Naive B cell (primary cell): ENCODE data around the gene PRLHR. TPM values are rescaled to one million over a fixed set of nuclear protein-coding genes. Genes with fewer than 3 reads are reported as not detected.
A peak's percentile ranks its signal among the peaks of the same experiment; 100 is the strongest.

Experiments used
- ATAC-seq, 2 donors: fragments of 150-1000 bp; cut with Tn5 transposase; 2 replicates each; pipeline ENCODE4 v1.10.0; 2021; ENCODE audit warnings: low read depth in 2 of 2, mild to moderate bottlenecking in 2 of 2, moderate library complexity in 2 of 2
- DNase-seq: peaks from one replicate; pipeline ENCODE4 v3.0.0; 2022
- H3K27ac Mint-ChIP-seq, 6 donors: one replicate each; pipeline ENCODE4 v1.8.0; 2020 to 2022; ENCODE audit warnings: mild to moderate bottlenecking in 6 of 6, mixed read lengths in 6 of 6, moderate library complexity in 5 of 6, inconsistent platforms in 2 of 6
- H3K27me3 Mint-ChIP-seq, 3 donors: one replicate each; pipeline ENCODE4 v1.8.0; 2021 to 2022; ENCODE audit warnings: mixed read lengths in 3 of 3, mild to moderate bottlenecking in 1 of 3
- H3K36me3 Mint-ChIP-seq, 2 donors: one replicate each; pipeline ENCODE4 v1.8.0; 2020 to 2022; ENCODE audit warnings: mixed read lengths in 2 of 2, inconsistent platforms in 1 of 2, mild to moderate bottlenecking in 1 of 2
- H3K4me1 Mint-ChIP-seq, 3 donors: one replicate each; pipeline ENCODE4 v1.8.0; 2020 to 2022; ENCODE audit warnings: mixed read lengths in 3 of 3, inconsistent platforms in 1 of 3, mild to moderate bottlenecking in 1 of 3, moderate library complexity in 1 of 3
- H3K4me3 Mint-ChIP-seq, 8 donors: one replicate each; pipeline ENCODE4 v1.8.0; 2020 to 2022; ENCODE audit warnings: mild to moderate bottlenecking in 8 of 8, mixed read lengths in 8 of 8, moderate library complexity in 8 of 8, inconsistent platforms in 2 of 8
- H3K9me3 Mint-ChIP-seq, 7 donors: one replicate each; pipeline ENCODE4 v1.8.0; 2020 to 2022; ENCODE audit warnings: mixed read lengths in 7 of 7, mild to moderate bottlenecking in 5 of 7, inconsistent platforms in 2 of 7, moderate library complexity in 1 of 7
- polyA plus RNA-seq, 6 donors: library from polyadenylated mRNA; unstranded; fragments of 300-500 nt; fragmentation: Illumina TruSeq; gene quantifications; one replicate each; pipeline ENCODE4 v1.2.3, GENCODE V29; 2021; ENCODE audit warnings: low read depth in 6 of 6

The PRLHR gene
- polyA plus RNA-seq, 6 donors from 2014 or later = not detected

- H3K36me3 Mint-ChIP-seq = no peaks in the 10 kb centered on the region
- no peaks in the 10 kb centered on the region for H3K4me1 Mint-ChIP-seq
- no peak overlapping the region for H3K4me3 Mint-ChIP-seq
- H3K27me3 Mint-ChIP-seq = peaks cover 19 to 27% (median 24%) of the 10 kb centered on the region in 3 donors
- H3K9me3 Mint-ChIP-seq = peaks cover 0 to 17% (median 11%) of the 10 kb centered on the region in 7 donors
- DNase-seq (no peak), ATAC-seq (no peak)
- no peak overlapping the region for H3K27ac Mint-ChIP-seq
These were observed 12.4 kb upstream of the PRLHR start for GRCh38 chr10:118607768-118608354.

- Mint-ChIP-seq H3K36me3 (no peaks in the 10 kb centered on the region), H3K9me3 (peaks cover 0 to 17% (median 11%) of the 10 kb centered on the region in 7 donors), H3K4me3 (no peak overlapping the region), H3K27ac (no peak overlapping the region), H3K27me3 (peaks cover 17 to 38% (median 28%) of the 10 kb centered on the region in 3 donors), H3K4me1 (no peaks in the 10 kb centered on the region)
- DNase-seq = no peak
- ATAC-seq = no peak
These were observed 10.2 kb upstream of the PRLHR start for GRCh38 chr10:118605694-118606093.

- peak overlapping the region in 1 of 6 donors; percentile 53 for H3K27ac Mint-ChIP-seq
- peaks cover 0 to 23% (median 12%) of the 10 kb centered on the region in 7 donors for H3K9me3 Mint-ChIP-seq
- peak overlapping the region in 3 of 8 donors; percentile 18 to 59 (median 49) for H3K4me3 Mint-ChIP-seq
These were observed 1.1 kb upstream of the PRLHR start for GRCh38 chr10:118596426-118597124.

GRCh38 chr10:118595064-118595420 is 406 bp downstream of the PRLHR start:
- Mint-ChIP-seq H3K36me3 (peaks cover 0 to 10% of the 10 kb centered on the region in 2 donors), H3K9me3 (peaks cover 0 to 23% (median 11%) of the 10 kb centered on the region in 7 donors), H3K4me3 (peak overlapping the region in 1 of 8 donors; percentile 70), H3K4me1 (peaks cover 6 to 17% (median 15%) of the 10 kb centered on the region in 3 donors), H3K27me3 (peaks cover 65 to 78% (median 78%) of the 10 kb centered on the region in 3 donors), H3K27ac (no peak overlapping the region)
- ATAC-seq (no peak), DNase-seq (no peak)

More at GRCh38 chr10:118596426-118597124, 1.1 kb upstream of the PRLHR start:
- peaks cover 6 to 17% (median 15%) of the 10 kb centered on the region in 3 donors for H3K4me1 Mint-ChIP-seq
- ATAC-seq (no peak), DNase-seq (no peak)
- H3K27me3 Mint-ChIP-seq = peaks cover 64 to 93% (median 78%) of the 10 kb centered on the region in 3 donors
- peaks cover 0 to 10% of the 10 kb centered on the region in 2 donors for H3K36me3 Mint-ChIP-seq

- Mint-ChIP-seq H3K27me3 (peaks cover 67 to 74% (median 73%) of the 10 kb centered on the region in 3 donors), H3K9me3 (peaks cover 0 to 23% (median 10%) of the 10 kb centered on the region in 7 donors), H3K4me1 (peaks cover 6 to 17% (median 15%) of the 10 kb centered on the region in 3 donors), H3K36me3 (peaks cover 0 to 10% of the 10 kb centered on the region in 2 donors), H3K27ac (no peak overlapping the region), H3K4me3 (no peak overlapping the region)
- DNase-seq (no peak), ATAC-seq (no peak)
These were observed 920 bp downstream of the PRLHR start for GRCh38 chr10:118594392-118595063.

GRCh38 chr10:118592675-118593330 is 2.6 kb downstream of the PRLHR start:
- no peak for DNase-seq
- H3K9me3 Mint-ChIP-seq = peaks cover 0 to 23% (median 10%) of the 10 kb centered on the region in 7 donors
- peaks cover 6 to 17% (median 15%) of the 10 kb centered on the region in 3 donors for H3K4me1 Mint-ChIP-seq
- ATAC-seq = no peak
- H3K27ac Mint-ChIP-seq = no peak overlapping the region
- no peak overlapping the region for H3K4me3 Mint-ChIP-seq
- peaks cover 50 to 74% (median 66%) of the 10 kb centered on the region in 3 donors for H3K27me3 Mint-ChIP-seq
- H3K36me3 Mint-ChIP-seq = peaks cover 0 to 10% of the 10 kb centered on the region in 2 donors

GRCh38 chr10:118590334-118590733 is 5.1 kb downstream of the PRLHR start:
- Mint-ChIP-seq H3K9me3 (peaks cover 0 to 10% (median 7%) of the 10 kb centered on the region in 7 donors), H3K27ac (no peak overlapping the region), H3K4me1 (peaks cover 0 to 6% (median under 1%) of the 10 kb centered on the region in 3 donors), H3K36me3 (peaks cover 0 to 4% of the 10 kb centered on the region in 2 donors), H3K27me3 (peaks cover 36 to 71% (median 62%) of the 10 kb centered on the region in 3 donors), H3K4me3 (no peak overlapping the region)
- DNase-seq (no peak), ATAC-seq (no peak)

- H3K9me3 Mint-ChIP-seq = peaks cover 0 to 7% (median 0%) of the 10 kb centered on the region in 7 donors
- H3K27me3 Mint-ChIP-seq = peaks cover 25 to 54% (median 43%) of the 10 kb centered on the region in 3 donors
- DNase-seq (no peak), ATAC-seq (no peak)
- H3K27ac Mint-ChIP-seq = peak overlapping the region in 1 of 6 donors; percentile 16
- H3K4me1 Mint-ChIP-seq = no peaks in the 10 kb centered on the region
- no peak overlapping the region for H3K4me3 Mint-ChIP-seq
- H3K36me3 Mint-ChIP-seq = no peaks in the 10 kb centered on the region
These were observed 7.4 kb downstream of the PRLHR start for GRCh38 chr10:118587881-118588651.

- no peaks in the 10 kb centered on the region for H3K4me1 Mint-ChIP-seq
- peaks cover 20 to 42% (median 32%) of the 10 kb centered on the region in 3 donors for H3K27me3 Mint-ChIP-seq
- H3K27ac Mint-ChIP-seq = no peak overlapping the region
- DNase-seq (no peak), ATAC-seq (no peak)
- H3K9me3 Mint-ChIP-seq = peaks cover 0 to 2% (median 0%) of the 10 kb centered on the region in 7 donors
- no peaks in the 10 kb centered on the region for H3K36me3 Mint-ChIP-seq
- no peak overlapping the region for H3K4me3 Mint-ChIP-seq
These were observed 8.5 kb downstream of the PRLHR start for GRCh38 chr10:118586911-118587310.

GRCh38 chr10:118585794-118586193 is 9.7 kb downstream of the PRLHR start:
- no peak for DNase-seq
- Mint-ChIP-seq H3K9me3 (peaks cover 0 to 2% (median 0%) of the 10 kb centered on the region in 7 donors), H3K4me3 (no peak overlapping the region), H3K4me1 (no peaks in the 10 kb centered on the region), H3K36me3 (no peaks in the 10 kb centered on the region), H3K27me3 (peaks cover 15 to 41% (median 30%) of the 10 kb centered on the region in 3 donors), H3K27ac (no peak overlapping the region)
- ATAC-seq = no peak

GRCh38 chr10:118585234-118585633 is 10.2 kb downstream of the PRLHR start:
- Mint-ChIP-seq H3K27ac (peak overlapping the region in 1 of 6 donors; percentile 11), H3K4me3 (no peak overlapping the region), H3K4me1 (no peaks in the 10 kb centered on the region), H3K9me3 (peaks cover 0 to 2% (median 0%) of the 10 kb centered on the region in 7 donors), H3K36me3 (no peaks in the 10 kb centered on the region), H3K27me3 (peaks cover 15 to 46% (median 35%) of the 10 kb centered on the region in 3 donors)
- no peak for ATAC-seq
- no peak for DNase-seq

- H3K36me3 Mint-ChIP-seq = no peaks in the 10 kb centered on the region
- H3K4me3 Mint-ChIP-seq = no peak overlapping the region
- H3K4me1 Mint-ChIP-seq = no peaks in the 10 kb centered on the region
- DNase-seq = no peak
- peaks cover 7 to 48% (median 42%) of the 10 kb centered on the region in 3 donors for H3K27me3 Mint-ChIP-seq
- peaks cover 0 to 2% (median 0%) of the 10 kb centered on the region in 7 donors for H3K9me3 Mint-ChIP-seq
- H3K27ac Mint-ChIP-seq = no peak overlapping the region
- ATAC-seq = no peak
These were observed 11.1 kb downstream of the PRLHR start for GRCh38 chr10:118584181-118584954.
